HEK293 (cell line): Measurements from ENCODE around the gene IMP3.

ENCODE experiments used
- CTCF ChIP-seq: fragments of 450-650 bp; formaldehyde crosslinking; IDR thresholded peaks from 2 replicates; pipeline ENCODE4 v1.5.1; 2016; ENCODE audit warnings: missing biosample characterization, missing genetic modification characterization
- KLF16 ChIP-seq: fragments of 450-650 bp; formaldehyde crosslinking; IDR thresholded peaks from 2 replicates; pipeline ENCODE4 v1.5.1; 2017; ENCODE audit warnings: missing biosample characterization, missing genetic modification characterization
- ZFP41 ChIP-seq: fragments of 450-650 bp; formaldehyde crosslinking; IDR thresholded peaks from 2 replicates; pipeline ENCODE4 v1.5.1; 2016; ENCODE audit warnings: missing biosample characterization, missing genetic modification characterization, borderline replicate concordance
- ZNF211 ChIP-seq: fragments of 450-650 bp; formaldehyde crosslinking; IDR thresholded peaks from 2 replicates; pipeline ENCODE4 v1.5.1; 2016; ENCODE audit warnings: low read depth, missing biosample characterization, missing genetic modification characterization
- ZNF561 ChIP-seq: fragments of 450-650 bp; IDR thresholded peaks from 2 replicates; pipeline ENCODE4 v1.5.1; 2018; ENCODE audit warnings: missing biosample characterization, missing genetic modification characterization, borderline replicate concordance

DNA sequence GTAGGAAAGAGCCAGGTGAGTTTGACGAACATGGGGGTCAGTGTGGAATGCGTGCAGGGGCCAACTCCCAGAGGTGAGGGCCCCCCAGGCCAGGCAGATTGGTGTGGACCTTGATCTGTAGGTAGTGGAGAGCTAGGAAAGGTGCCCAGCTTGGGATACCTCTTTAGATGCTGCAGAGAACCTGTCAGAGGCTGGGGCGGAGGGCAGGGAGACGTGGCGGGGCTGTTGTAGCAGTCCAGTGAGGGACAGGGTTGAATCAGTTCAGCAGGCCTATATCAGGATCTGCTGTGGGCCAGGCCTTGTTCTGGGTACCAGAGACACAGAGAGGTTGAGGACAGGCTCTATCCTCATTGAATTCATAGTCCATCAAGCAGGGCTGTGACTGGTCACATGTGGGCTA lies 16.3 kb upstream of the IMP3 start:
- no peak for TF ChIP-seq KLF16 (tag by site-specific recombination)
- TF ChIP-seq ZNF211 = no peak
- no peak for TF ChIP-seq CTCF (tag by site-specific recombination)
- no peak for TF ChIP-seq ZNF561 (tag by site-specific recombination)
- no peak for TF ChIP-seq ZFP41 (tag by site-specific recombination)
